HepG2 (cell line): Measurements from ENCODE around the gene CSNK2A2. TPM values are rescaled to one million over a fixed set of nuclear protein-coding genes. Genes with fewer than 3 reads are reported as not detected.
A peak's percentile ranks its signal among the peaks of the same experiment; 100 is the strongest.

Source experiments
- FOXC1 ChIP-seq: sonication (generic); formaldehyde crosslinking; IDR thresholded peaks from 2 replicates; pipeline ENCODE4 v1.8.0; 2022; ENCODE audit warnings: mild to moderate bottlenecking, missing genetic modification reagents, borderline replicate concordance
- HMG20B ChIP-seq: conservative IDR thresholded peaks from 2 replicates; pipeline ENCODE4 v1.6.1; 2016; ENCODE audit warnings: missing genetic modification reagents, missing compliant biosample characterization
- KDM4B ChIP-seq: sonication (generic); formaldehyde crosslinking; IDR thresholded peaks from 2 replicates; pipeline ENCODE4 v1.4.0; 2020; ENCODE audit warnings: missing genetic modification reagents
- KIAA2018 ChIP-seq: sonication (generic); formaldehyde crosslinking; IDR thresholded peaks from 2 replicates; pipeline ENCODE4 v1.5.0; 2020; ENCODE audit warnings: mild to moderate bottlenecking, missing genetic modification reagents, borderline replicate concordance
- KLF6 ChIP-seq: IDR thresholded peaks from 2 replicates; pipeline ENCODE4 v1.8.0; 2016; ENCODE audit warnings: missing biosample characterization, missing genetic modification reagents
- NFE2 ChIP-seq: sonication (generic); formaldehyde crosslinking; IDR thresholded peaks from 2 replicates; pipeline ENCODE4 v1.4.0; 2020; ENCODE audit warnings: missing genetic modification reagents
- PRMT3 ChIP-seq: sonication (generic); formaldehyde crosslinking; IDR thresholded peaks from 2 replicates; pipeline ENCODE4 v1.8.1; 2022; ENCODE audit warnings: low read depth, mild to moderate bottlenecking, moderate library complexity, missing genetic modification reagents, borderline replicate concordance
- TRIM22 ChIP-seq: fragments of 450-650 bp; IDR thresholded peaks from 2 replicates; pipeline ENCODE4 v1.6.1; 2017
- ZBTB21 ChIP-seq: sonication (generic); formaldehyde crosslinking; IDR thresholded peaks from 2 replicates; pipeline ENCODE4 v1.4.0; 2020; ENCODE audit warnings: missing genetic modification reagents
- ZBTB42 ChIP-seq: sonication (generic); formaldehyde crosslinking; IDR thresholded peaks from 2 replicates; pipeline ENCODE4 v1.5.0; 2020; ENCODE audit warnings: mild to moderate bottlenecking, missing genetic modification reagents
- ZNF367 ChIP-seq: sonication (generic); formaldehyde crosslinking; IDR thresholded peaks from 2 replicates; pipeline ENCODE4 v1.4.0; 2020; ENCODE audit warnings: missing genetic modification reagents, borderline replicate concordance
- ZNF564 ChIP-seq: sonication (generic); formaldehyde crosslinking; IDR thresholded peaks from 2 replicates; pipeline ENCODE4 v1.8.1; 2023; ENCODE audit warnings: mild to moderate bottlenecking, missing genetic modification reagents
- polyA plus RNA-seq, 8 experiments: library from polyadenylated mRNA; depleted of rRNA in 3 of 8; stranded (reverse) in 7 of 8; unstranded in 1 of 8; fragments of >200 nt; fragmentation: Illumina TruSeq in 4 of 8; extraction: Trizol in 4 of 8; gene quantifications; 2 replicates each; pipeline versions ENCODE4 v1.2.1 to v1.2.3, GENCODE V29; 2011 to 2016; ENCODE audit warnings: low read depth in 4 of 8, missing spikeins in 1 of 8, mixed read lengths in 1 of 8; ENCODE audit not compliant: insufficient read depth in 1 of 8
- total RNA-seq, 5 experiments: library from RNA; depleted of rRNA; stranded (reverse); fragments of >200 nt; fragmentation: Illumina TruSeq; extraction: Trizol; gene quantifications; 2 replicates each; pipeline ENCODE4 v1.2.3, GENCODE V29; 2016; ENCODE audit warnings: low read depth in 1 of 5
- TF ChIP-seq, protein P1 (sequence below): sonication (generic); formaldehyde crosslinking; IDR thresholded peaks from 2 replicates; pipeline ENCODE4 v1.4.0; 2020; ENCODE audit warnings: missing genetic modification reagents, borderline replicate concordance
- TF ChIP-seq, protein P2 (sequence below): sonication (generic); formaldehyde crosslinking; IDR thresholded peaks from 2 replicates; pipeline ENCODE4 v1.8.0; 2022; ENCODE audit warnings: mild to moderate bottlenecking, missing genetic modification reagents, borderline replicate concordance

The CSNK2A2 gene
- total and polyA plus RNA-seq, 2 of the 13 experiments (the other 11 are each of a cell fraction or from before 2014, with no cell fraction given): 46.4 to 56.9 TPM

DNA sequence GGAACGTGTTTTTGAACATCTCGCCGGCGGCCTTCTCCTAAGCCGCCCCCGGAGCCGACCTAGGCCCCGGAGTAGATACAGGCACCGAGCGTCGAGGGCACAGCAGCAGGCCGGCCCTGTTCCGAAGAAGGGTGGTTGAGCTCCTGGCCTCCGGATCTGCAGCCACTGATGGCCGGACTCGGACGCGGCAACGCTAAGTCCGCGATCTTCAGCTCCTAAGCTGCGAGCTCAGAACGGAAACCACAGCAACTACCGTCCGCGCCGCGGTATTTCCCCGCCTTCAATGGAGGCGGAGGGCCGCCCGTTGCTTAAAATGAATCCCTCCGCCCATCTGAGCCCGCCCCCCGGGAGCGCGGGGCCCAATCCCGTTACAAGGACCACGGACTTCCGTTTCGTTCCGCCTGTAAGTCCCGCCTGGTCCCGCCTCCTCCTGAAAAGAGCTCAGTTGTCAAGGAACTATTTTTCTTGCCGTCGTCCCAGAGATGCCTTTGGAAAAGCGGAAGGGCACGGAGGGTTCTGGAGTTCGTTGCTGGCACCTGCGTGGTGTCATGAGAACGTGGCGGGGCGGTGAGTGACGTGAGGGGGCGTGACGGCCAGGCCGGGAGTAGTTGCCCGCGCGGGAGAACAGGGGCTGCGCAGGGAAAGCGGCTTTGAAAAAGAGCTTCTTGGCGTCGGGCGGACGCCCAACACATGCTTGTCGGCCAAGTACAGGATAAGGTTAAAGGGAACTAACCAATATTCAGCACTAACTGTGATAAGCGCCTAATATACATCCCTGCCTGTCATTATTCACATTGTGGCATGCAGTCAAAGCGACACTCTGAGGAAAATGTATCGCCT lies 68.6 kb downstream of the CSNK2A2 start, which contains the start of gene CFAP20 (continued):
- 0 out of 2 replicates have a peak, but pooled peaks have one; percentile 48 for TF ChIP-seq KIAA2018
- TF ChIP-seq, protein P1, sequence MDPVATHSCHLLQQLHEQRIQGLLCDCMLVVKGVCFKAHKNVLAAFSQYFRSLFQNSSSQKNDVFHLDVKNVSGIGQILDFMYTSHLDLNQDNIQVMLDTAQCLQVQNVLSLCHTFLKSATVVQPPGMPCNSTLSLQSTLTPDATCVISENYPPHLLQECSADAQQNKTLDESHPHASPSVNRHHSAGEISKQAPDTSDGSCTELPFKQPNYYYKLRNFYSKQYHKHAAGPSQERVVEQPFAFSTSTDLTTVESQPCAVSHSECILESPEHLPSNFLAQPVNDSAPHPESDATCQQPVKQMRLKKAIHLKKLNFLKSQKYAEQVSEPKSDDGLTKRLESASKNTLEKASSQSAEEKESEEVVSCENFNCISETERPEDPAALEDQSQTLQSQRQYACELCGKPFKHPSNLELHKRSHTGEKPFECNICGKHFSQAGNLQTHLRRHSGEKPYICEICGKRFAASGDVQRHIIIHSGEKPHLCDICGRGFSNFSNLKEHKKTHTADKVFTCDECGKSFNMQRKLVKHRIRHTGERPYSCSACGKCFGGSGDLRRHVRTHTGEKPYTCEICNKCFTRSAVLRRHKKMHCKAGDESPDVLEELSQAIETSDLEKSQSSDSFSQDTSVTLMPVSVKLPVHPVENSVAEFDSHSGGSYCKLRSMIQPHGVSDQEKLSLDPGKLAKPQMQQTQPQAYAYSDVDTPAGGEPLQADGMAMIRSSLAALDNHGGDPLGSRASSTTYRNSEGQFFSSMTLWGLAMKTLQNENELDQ: no peak
- peak; percentile 76; the same call in 1 of the 2 replicates for TF ChIP-seq ZBTB42
- TF ChIP-seq ZNF367 (CRISPR knock-in tag): no peak
- TF ChIP-seq ZNF564: peak; percentile 84; the same call in 1 of the 2 replicates
- TF ChIP-seq, protein P2, sequence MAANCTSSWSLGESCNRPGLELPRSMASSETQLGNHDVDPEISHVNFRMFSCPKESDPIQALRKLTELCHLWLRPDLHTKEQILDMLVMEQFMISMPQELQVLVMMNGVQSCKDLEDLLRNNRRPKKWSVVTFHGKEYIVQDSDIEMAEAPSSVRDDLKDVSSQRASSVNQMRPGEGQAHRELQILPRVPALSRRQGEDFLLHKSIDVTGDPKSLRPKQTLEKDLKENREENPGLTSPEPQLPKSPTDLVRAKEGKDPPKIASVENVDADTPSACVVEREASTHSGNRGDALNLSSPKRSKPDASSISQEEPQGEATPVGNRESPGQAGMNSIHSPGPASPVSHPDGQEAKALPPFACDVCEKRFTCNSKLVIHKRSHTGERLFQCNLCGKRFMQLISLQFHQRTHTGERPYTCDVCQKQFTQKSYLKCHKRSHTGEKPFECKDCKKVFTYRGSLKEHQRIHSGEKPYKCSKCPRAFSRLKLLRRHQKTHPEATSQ (CRISPR knock-in tag): peak; percentile 83; the same call in 1 of the 2 replicates
- TF ChIP-seq TRIM22: no peak
- TF ChIP-seq NFE2: no peak
- TF ChIP-seq ZBTB21 (CRISPR knock-in tag): peak; percentile 89
- peak; percentile 74 for TF ChIP-seq KDM4B (CRISPR knock-in tag)
- peak; percentile 75; the same call in 1 of the 2 replicates for TF ChIP-seq HMG20B (CRISPR knock-in tag)
- 0 out of 2 replicates have a peak, but pooled peaks have one; percentile 80 for TF ChIP-seq PRMT3 (CRISPR knock-in tag)
- peak; percentile 97 for TF ChIP-seq FOXC1
- TF ChIP-seq KLF6 (CRISPR knock-in tag): no peak; the same call in 1 of the 2 replicates
